Stomach (tissue), 4 donors: ENCODE results near the gene SLC22A1.

Source experiments
- CTCF ChIP-seq, 7 experiments: fragments of 450-650 bp in 4 of 7; fragments of 200-600 bp in 3 of 7; sonication (generic) in 3 of 7; IDR thresholded peaks; one replicate each; pipeline ENCODE4 v1.5.1; 2016 to 2019; ENCODE audit warnings: antibody characterized with exemption in 7 of 7, control low read depth in 2 of 7, mild to moderate bottlenecking in 1 of 7
- POLR2A ChIP-seq, 4 donors: fragments of 450-650 bp; IDR thresholded peaks; one replicate each; pipeline ENCODE4 v1.6.1; 2016; ENCODE audit warnings: antibody characterized with exemption in 4 of 4, control low read depth in 2 of 4, mild to moderate bottlenecking in 1 of 4, moderate library complexity in 1 of 4
- POLR2AphosphoS5 ChIP-seq, 3 donors: sonication (generic); formaldehyde crosslinking; IDR thresholded peaks; one replicate each; pipeline ENCODE4 v1.6.1; 2016; ENCODE audit warnings: antibody characterized with exemption in 3 of 3

GRCh38 chr6:160204710-160205109, 83.1 kb downstream of the SLC22A1 start:
- no peak for TF ChIP-seq POLR2AphosphoS5 (IDR thresholded peaks at IDR 0.05)
- TF ChIP-seq CTCF (IDR thresholded peaks at IDR 0.05) = no peak
- no peak for TF ChIP-seq POLR2A (IDR thresholded peaks at IDR 0.05)
